ENCODE results near the gene CDH4. TPM values are rescaled to one million over a fixed set of nuclear protein-coding genes. Genes with fewer than 3 reads are reported as not detected.

The CDH4 gene
- polyA plus RNA-seq, 2 donors, result 0.02 to 0.05 TPM

GRCh38 chr20:61249626-61250025 is 2.4 kb upstream of the CDH4 start:
- Histone ChIP-seq H3K36me3 (ENCODE audit: control insufficient read depth in 2 of 2, insufficient read depth in 2 of 2, low read length in 1 of 2) (no peaks in the 10 kb centered on the region), H3K4me1 (ENCODE audit: control insufficient read depth in 2 of 2, insufficient read depth in 2 of 2, low read length in 1 of 2) (peaks cover 4 to 5% of the 10 kb centered on the region in 2 donors), H3K9me3 (ENCODE audit: control insufficient read depth in 2 of 2, insufficient read depth in 1 of 2, low read depth in 1 of 2, low read length in 1 of 2) (peaks cover 0 to 4% of the 10 kb centered on the region in 2 donors), H3K4me3 (ENCODE audit: low read depth in 1 of 2, low read length in 2 of 2) (no peak overlapping the region), H3K27ac (ENCODE audit: low read depth in 2 of 2, low read length in 1 of 2) (no peak overlapping the region), H3K27me3 (ENCODE audit: control insufficient read depth in 1 of 2, insufficient read depth in 2 of 2, low read length in 2 of 2) (peaks cover 0 to 8% of the 10 kb centered on the region in 2 donors)
- WGBS, 2 donors, result 81 to 89% methylated on average over 4 of the region's 4 CpGs

GRCh38 chr20:61252601-61253263 is 671 bp downstream of the CDH4 start:
- H3K27ac ChIP-seq (ENCODE audit: low read depth in 2 of 2, low read length in 1 of 2), result no peak overlapping the region
- H3K9me3 ChIP-seq (ENCODE audit: control insufficient read depth in 2 of 2, insufficient read depth in 1 of 2, low read depth in 1 of 2, low read length in 1 of 2), result peaks cover 0 to 4% of the 10 kb centered on the region in 2 donors
- peaks cover 0 to 8% of the 10 kb centered on the region in 2 donors for H3K27me3 ChIP-seq (ENCODE audit: control insufficient read depth in 1 of 2, insufficient read depth in 2 of 2, low read length in 2 of 2)
- no peaks in the 10 kb centered on the region for H3K36me3 ChIP-seq (ENCODE audit: control insufficient read depth in 2 of 2, insufficient read depth in 2 of 2, low read length in 1 of 2)
- 1 to 2% methylated on average over 49 to 87 of the region's 87 CpGs for WGBS, 2 donors
- H3K4me3 ChIP-seq (ENCODE audit: low read depth in 1 of 2, low read length in 2 of 2), result peak overlapping the region; percentile 5 to 51
- peaks cover 4 to 5% of the 10 kb centered on the region in 2 donors for H3K4me1 ChIP-seq (ENCODE audit: control insufficient read depth in 2 of 2, insufficient read depth in 2 of 2, low read length in 1 of 2)

DNA sequence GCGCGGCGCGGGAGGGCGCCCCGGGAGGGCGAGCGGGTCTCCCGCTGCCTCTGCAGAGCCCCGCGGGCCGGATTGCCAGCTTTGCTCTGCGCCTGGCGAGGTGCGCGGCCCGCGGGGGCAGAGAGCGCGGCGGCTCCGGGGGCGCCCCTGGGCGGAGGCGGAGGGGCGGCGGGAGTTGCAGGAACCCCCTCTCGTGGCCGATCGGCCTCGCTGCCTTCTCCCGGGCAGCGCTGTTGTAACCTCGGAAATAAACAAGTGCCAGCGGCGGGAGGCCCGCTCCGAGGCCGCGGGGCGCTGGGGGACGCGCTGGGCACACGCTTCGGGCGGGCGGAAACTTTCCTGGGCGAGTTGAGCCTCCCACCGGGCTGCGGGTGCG is 1.2 kb downstream of the CDH4 start:
- 2 to 3% methylated on average over 39 to 51 of the region's 51 CpGs for WGBS, 2 donors
- H3K36me3 ChIP-seq (ENCODE audit: control insufficient read depth in 2 of 2, insufficient read depth in 2 of 2, low read length in 1 of 2), result no peaks in the 10 kb centered on the region
- H3K27ac ChIP-seq (ENCODE audit: low read depth in 2 of 2, low read length in 1 of 2), result no peak overlapping the region
- H3K9me3 ChIP-seq (ENCODE audit: control insufficient read depth in 2 of 2, insufficient read depth in 1 of 2, low read depth in 1 of 2, low read length in 1 of 2), result no peaks in the 10 kb centered on the region
- H3K4me3 ChIP-seq (ENCODE audit: low read depth in 1 of 2, low read length in 2 of 2), result peak overlapping the region in 1 of 2 donors; percentile 51
- peaks cover 0 to 8% of the 10 kb centered on the region in 2 donors for H3K27me3 ChIP-seq (ENCODE audit: control insufficient read depth in 1 of 2, insufficient read depth in 2 of 2, low read length in 2 of 2)
- peaks cover 4 to 5% of the 10 kb centered on the region in 2 donors for H3K4me1 ChIP-seq (ENCODE audit: control insufficient read depth in 2 of 2, insufficient read depth in 2 of 2, low read length in 1 of 2)

DNA sequence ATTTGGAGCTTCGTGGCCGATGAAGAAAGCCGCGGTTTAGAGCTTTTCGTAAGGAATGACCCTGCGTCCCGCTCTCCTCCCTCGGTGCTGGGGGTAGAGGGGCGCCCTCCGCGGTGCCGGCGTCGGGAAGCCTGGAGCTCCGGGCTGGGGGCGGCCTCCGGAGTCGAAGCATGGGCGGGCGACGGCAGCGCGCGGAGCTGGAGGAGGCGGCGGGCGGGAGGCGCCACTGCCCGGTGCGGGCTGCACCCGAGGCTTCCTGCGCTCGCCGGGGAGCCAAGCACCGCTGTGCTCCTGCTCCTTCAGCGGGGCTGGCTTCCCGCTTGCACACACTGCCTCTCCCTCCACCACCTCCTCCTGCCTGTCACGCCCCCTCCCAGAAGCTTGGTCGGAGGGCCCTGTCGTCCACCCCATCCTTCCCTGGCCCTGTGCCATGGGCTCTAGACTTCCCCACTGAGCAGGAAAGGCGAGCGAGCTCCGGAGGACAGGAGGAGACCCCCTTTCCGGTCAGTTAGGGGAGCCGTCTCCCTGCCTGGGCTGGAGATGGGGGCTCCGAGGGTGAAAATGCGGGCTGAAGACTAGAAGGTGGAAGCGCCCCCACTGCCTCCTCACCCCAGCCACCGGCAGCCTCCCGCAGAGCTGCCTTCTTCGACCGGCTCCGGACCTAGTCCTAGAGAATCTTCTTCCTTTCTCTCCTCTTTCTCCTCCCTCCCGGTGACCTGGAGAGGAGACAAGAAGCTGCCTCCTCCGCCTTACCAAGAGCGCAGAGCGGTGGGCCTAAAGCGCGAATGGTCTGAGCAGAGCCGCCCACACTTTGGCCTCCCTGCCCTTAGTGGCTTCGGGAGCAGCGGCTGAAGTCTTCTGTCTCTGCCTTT is 1.8 kb downstream of the CDH4 start:
- H3K4me3 ChIP-seq (ENCODE audit: low read depth in 1 of 2, low read length in 2 of 2), result peak overlapping the region in 1 of 2 donors; percentile 51
- WGBS, 2 donors, result 20 to 22% methylated on average over 49 to 62 of the region's 62 CpGs
- peaks cover 0 to 8% of the 10 kb centered on the region in 2 donors for H3K27me3 ChIP-seq (ENCODE audit: control insufficient read depth in 1 of 2, insufficient read depth in 2 of 2, low read length in 2 of 2)

GRCh38 chr20:61254881-61255626 is 3.0 kb downstream of the CDH4 start:
- Histone ChIP-seq H3K9me3 (ENCODE audit: control insufficient read depth in 2 of 2, insufficient read depth in 1 of 2, low read depth in 1 of 2, low read length in 1 of 2) (no peaks in the 10 kb centered on the region), H3K36me3 (ENCODE audit: control insufficient read depth in 2 of 2, insufficient read depth in 2 of 2, low read length in 1 of 2) (no peaks in the 10 kb centered on the region), H3K4me3 (ENCODE audit: low read depth in 1 of 2, low read length in 2 of 2) (no peak overlapping the region), H3K27ac (ENCODE audit: low read depth in 2 of 2, low read length in 1 of 2) (no peak overlapping the region), H3K4me1 (ENCODE audit: control insufficient read depth in 2 of 2, insufficient read depth in 2 of 2, low read length in 1 of 2) (peaks cover 4 to 5% of the 10 kb centered on the region in 2 donors), H3K27me3 (ENCODE audit: control insufficient read depth in 1 of 2, insufficient read depth in 2 of 2, low read length in 2 of 2) (peaks cover 0 to 7% of the 10 kb centered on the region in 2 donors)
- WGBS, 2 donors, result 76 to 80% methylated on average over 11 of the region's 11 CpGs

More for the DNA sequence above, 1.8 kb downstream of the CDH4 start:
- Histone ChIP-seq H3K4me1 (ENCODE audit: control insufficient read depth in 2 of 2, insufficient read depth in 2 of 2, low read length in 1 of 2) (peaks cover 4 to 5% of the 10 kb centered on the region in 2 donors), H3K27ac (ENCODE audit: low read depth in 2 of 2, low read length in 1 of 2) (no peak overlapping the region), H3K36me3 (ENCODE audit: control insufficient read depth in 2 of 2, insufficient read depth in 2 of 2, low read length in 1 of 2) (no peaks in the 10 kb centered on the region), H3K9me3 (ENCODE audit: control insufficient read depth in 2 of 2, insufficient read depth in 1 of 2, low read depth in 1 of 2, low read length in 1 of 2) (no peaks in the 10 kb centered on the region)

DNA sequence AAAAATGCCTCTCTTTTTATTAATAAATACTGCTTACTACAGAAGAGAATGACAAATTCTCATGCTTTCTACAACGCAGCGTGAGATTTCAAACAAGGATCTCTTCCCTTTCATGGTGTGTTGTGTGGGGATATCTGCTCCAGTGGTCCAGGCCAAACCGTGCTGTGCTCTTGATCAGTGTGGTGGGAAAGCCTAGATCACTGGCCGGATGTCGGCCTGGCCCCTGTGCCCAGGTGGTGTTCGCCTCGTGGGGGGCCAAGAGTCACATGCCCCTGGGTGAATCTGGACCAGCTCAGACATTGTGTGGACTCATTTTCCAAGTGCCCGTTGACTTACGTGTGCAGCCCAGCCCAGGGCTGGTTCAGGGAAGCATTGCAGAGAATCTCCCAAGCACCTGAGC is 4.3 kb downstream of the CDH4 start:
- Histone ChIP-seq H3K27me3 (ENCODE audit: control insufficient read depth in 1 of 2, insufficient read depth in 2 of 2, low read length in 2 of 2) (no peaks in the 10 kb centered on the region), H3K4me1 (ENCODE audit: control insufficient read depth in 2 of 2, insufficient read depth in 2 of 2, low read length in 1 of 2) (peaks cover 4 to 5% of the 10 kb centered on the region in 2 donors), H3K27ac (ENCODE audit: low read depth in 2 of 2, low read length in 1 of 2) (no peak overlapping the region), H3K9me3 (ENCODE audit: control insufficient read depth in 2 of 2, insufficient read depth in 1 of 2, low read depth in 1 of 2, low read length in 1 of 2) (no peaks in the 10 kb centered on the region), H3K4me3 (ENCODE audit: low read depth in 1 of 2, low read length in 2 of 2) (no peak overlapping the region), H3K36me3 (ENCODE audit: control insufficient read depth in 2 of 2, insufficient read depth in 2 of 2, low read length in 1 of 2) (no peaks in the 10 kb centered on the region)
- WGBS, 2 donors, result 88 to 90% methylated on average over 9 of the region's 9 CpGs

DNA sequence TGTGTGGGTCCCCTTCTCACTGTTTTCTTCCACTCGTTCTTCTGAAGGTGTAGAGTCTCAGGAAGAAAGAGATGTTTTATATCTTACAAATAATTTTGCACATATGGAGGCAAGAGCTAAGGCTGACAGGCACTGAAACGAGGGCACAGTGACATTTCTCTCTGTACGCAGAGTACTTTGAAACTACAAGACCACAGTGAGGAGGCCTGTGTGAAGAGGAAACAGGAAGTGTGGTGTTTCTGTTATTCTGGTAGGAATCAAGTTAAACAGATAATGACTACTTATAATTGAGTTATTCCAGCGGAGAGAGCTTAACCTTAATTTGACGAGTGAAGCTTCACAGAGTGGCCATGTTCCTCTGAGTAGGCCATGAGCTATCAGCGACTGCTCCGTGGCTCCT is 4.8 kb downstream of the CDH4 start:
- Histone ChIP-seq H3K27ac (ENCODE audit: low read depth in 2 of 2, low read length in 1 of 2) (no peak overlapping the region), H3K9me3 (ENCODE audit: control insufficient read depth in 2 of 2, insufficient read depth in 1 of 2, low read depth in 1 of 2, low read length in 1 of 2) (no peaks in the 10 kb centered on the region), H3K4me1 (ENCODE audit: control insufficient read depth in 2 of 2, insufficient read depth in 2 of 2, low read length in 1 of 2) (peaks cover 4 to 5% of the 10 kb centered on the region in 2 donors), H3K36me3 (ENCODE audit: control insufficient read depth in 2 of 2, insufficient read depth in 2 of 2, low read length in 1 of 2) (no peaks in the 10 kb centered on the region), H3K4me3 (ENCODE audit: low read depth in 1 of 2, low read length in 2 of 2) (no peak overlapping the region), H3K27me3 (ENCODE audit: control insufficient read depth in 1 of 2, insufficient read depth in 2 of 2, low read length in 2 of 2) (no peaks in the 10 kb centered on the region)
- 74 to 76% methylated on average over 7 of the region's 7 CpGs for WGBS, 2 donors

DNA sequence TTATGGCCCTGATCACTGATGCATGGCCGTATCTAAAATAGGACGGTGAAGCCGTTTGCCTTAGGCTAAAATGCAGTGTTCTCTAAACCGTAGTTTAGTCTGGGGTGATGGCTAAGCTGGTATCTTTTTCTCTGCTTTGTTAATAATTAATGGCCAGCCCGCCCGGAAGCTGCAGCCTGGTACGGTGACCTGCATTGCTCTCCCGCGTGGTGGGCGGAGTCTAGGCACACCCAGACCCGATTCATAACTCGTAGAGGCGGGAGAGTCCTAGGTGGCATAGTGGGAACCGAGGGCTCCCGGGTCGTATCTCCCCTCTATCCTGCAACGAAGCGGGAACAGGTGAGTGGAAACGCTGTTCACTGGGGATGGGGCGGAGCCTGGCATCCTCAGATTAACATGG is 5.5 kb downstream of the CDH4 start:
- Histone ChIP-seq H3K36me3 (ENCODE audit: control insufficient read depth in 2 of 2, insufficient read depth in 2 of 2, low read length in 1 of 2) (no peaks in the 10 kb centered on the region), H3K4me1 (ENCODE audit: control insufficient read depth in 2 of 2, insufficient read depth in 2 of 2, low read length in 1 of 2) (peaks cover 4 to 5% of the 10 kb centered on the region in 2 donors), H3K27me3 (ENCODE audit: control insufficient read depth in 1 of 2, insufficient read depth in 2 of 2, low read length in 2 of 2) (no peaks in the 10 kb centered on the region), H3K4me3 (ENCODE audit: low read depth in 1 of 2, low read length in 2 of 2) (no peak overlapping the region), H3K9me3 (ENCODE audit: control insufficient read depth in 2 of 2, insufficient read depth in 1 of 2, low read depth in 1 of 2, low read length in 1 of 2) (no peaks in the 10 kb centered on the region), H3K27ac (ENCODE audit: low read depth in 2 of 2, low read length in 1 of 2) (no peak overlapping the region)
- 84 to 89% methylated on average over 20 of the region's 20 CpGs for WGBS, 2 donors

- Histone ChIP-seq H3K27ac (ENCODE audit: low read depth in 2 of 2, low read length in 1 of 2) (no peak overlapping the region), H3K9me3 (ENCODE audit: control insufficient read depth in 2 of 2, insufficient read depth in 1 of 2, low read depth in 1 of 2, low read length in 1 of 2) (peaks cover 0 to 2% of the 10 kb centered on the region in 2 donors), H3K4me3 (ENCODE audit: low read depth in 1 of 2, low read length in 2 of 2) (no peak overlapping the region), H3K27me3 (ENCODE audit: control insufficient read depth in 1 of 2, insufficient read depth in 2 of 2, low read length in 2 of 2) (no peaks in the 10 kb centered on the region), H3K36me3 (ENCODE audit: control insufficient read depth in 2 of 2, insufficient read depth in 2 of 2, low read length in 1 of 2) (no peaks in the 10 kb centered on the region), H3K4me1 (ENCODE audit: control insufficient read depth in 2 of 2, insufficient read depth in 2 of 2, low read length in 1 of 2) (no peaks in the 10 kb centered on the region)
- 82 to 83% methylated on average over 3 of the region's 3 CpGs for WGBS, 2 donors
Measured at GRCh38 chr20:61259741-61260140, 7.7 kb downstream of the CDH4 start.
